RPMI7951 (cell line): Measurements from ENCODE around the gene CBY1. TPM values are rescaled to one million over a fixed set of nuclear protein-coding genes. Genes with fewer than 3 reads are reported as not detected.

Experiments
- DNase-seq: peaks from one replicate; pipeline ENCODE4 v3.0.0-alpha.2; 2012; ENCODE audit warnings: low read depth
- total RNA-seq: library from RNA; depleted of rRNA; stranded (reverse); fragments of >200 nt; shearing (Covaris generic); gene quantifications from 2 replicates; pipeline ENCODE4 v1.2.3, GENCODE V29; 2014

The CBY1 gene
- total RNA-seq, 1 experiment from 2014 or later = 19.7 TPM

DNA sequence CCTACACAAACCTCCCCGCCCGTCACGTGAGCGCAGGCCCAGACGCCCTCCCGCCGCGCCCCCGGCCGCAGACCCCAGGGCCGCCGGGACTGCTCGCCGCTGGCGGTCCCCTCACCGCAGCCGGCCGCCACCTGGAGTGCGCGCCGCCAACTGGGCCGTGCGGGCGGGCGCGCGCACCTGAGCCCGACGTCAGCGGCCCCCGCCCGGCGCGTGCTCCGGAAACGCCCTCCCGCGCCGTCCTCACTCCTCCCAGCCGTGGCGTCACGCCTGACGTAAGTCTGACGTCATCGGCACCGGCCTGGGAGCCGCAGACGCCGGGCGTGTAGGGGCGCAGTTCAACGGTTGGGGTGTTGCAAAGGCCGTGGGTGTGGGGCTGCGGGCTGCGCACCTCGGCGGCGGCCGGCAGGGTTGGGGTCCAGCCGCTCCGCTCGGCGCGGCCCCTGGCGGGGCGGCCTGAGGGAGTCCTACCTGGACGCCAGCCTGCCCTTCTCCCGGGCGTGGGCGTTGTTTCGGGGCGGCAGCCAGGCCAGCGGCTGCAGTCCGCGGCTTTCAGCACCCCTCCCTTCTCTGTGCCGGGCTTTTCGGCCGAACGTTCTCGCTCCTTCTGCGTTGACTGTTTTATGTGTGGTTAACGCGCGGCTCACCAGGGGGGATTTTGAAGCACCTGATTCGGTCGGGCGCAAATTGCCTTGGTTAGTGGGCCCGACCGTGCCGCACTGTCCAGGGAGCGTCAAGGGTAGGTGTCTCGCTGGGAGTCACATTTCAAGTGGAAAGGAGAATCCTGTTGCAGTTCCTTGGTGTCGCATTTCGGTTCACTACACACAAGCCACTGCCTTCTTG is 44.6 kb downstream of the CBY1 start, which contains the start of gene JOSD1:
JOSD1 (minus strand) TSS at position 155 of the 840 bp plus-strand sequence. CDS start 956 bp downstream, outside the sequence.
- DNase-seq = peak; percentile 90

DNA sequence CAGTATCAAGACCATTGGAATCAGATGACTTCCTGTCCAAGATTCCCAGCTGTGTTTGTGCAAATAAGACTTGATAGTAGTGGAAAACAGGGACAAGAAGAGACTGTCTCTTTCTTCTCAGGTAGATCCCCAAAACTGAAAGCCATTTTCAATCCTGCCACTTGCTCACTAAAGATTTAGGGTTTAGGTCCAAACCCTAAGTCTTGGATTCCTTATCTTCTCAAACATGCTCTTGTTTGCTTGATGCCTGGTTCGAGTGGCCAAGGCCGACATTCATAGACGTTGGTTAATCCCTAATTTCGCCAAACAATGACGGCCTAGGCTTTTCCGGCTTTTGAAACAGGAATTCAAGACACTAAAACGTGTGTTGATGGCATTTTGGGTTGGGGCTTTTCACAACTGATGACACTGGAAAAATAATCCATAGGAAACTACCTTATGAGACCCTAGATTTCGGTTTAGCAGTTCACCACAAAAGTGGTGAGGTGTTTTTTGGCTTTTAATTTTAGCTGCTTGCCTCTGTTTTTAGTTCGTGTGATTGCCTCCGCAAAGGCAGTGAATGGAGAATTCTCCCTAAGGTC is 48.3 kb downstream of the CBY1 start:
- no peak for DNase-seq

DNA sequence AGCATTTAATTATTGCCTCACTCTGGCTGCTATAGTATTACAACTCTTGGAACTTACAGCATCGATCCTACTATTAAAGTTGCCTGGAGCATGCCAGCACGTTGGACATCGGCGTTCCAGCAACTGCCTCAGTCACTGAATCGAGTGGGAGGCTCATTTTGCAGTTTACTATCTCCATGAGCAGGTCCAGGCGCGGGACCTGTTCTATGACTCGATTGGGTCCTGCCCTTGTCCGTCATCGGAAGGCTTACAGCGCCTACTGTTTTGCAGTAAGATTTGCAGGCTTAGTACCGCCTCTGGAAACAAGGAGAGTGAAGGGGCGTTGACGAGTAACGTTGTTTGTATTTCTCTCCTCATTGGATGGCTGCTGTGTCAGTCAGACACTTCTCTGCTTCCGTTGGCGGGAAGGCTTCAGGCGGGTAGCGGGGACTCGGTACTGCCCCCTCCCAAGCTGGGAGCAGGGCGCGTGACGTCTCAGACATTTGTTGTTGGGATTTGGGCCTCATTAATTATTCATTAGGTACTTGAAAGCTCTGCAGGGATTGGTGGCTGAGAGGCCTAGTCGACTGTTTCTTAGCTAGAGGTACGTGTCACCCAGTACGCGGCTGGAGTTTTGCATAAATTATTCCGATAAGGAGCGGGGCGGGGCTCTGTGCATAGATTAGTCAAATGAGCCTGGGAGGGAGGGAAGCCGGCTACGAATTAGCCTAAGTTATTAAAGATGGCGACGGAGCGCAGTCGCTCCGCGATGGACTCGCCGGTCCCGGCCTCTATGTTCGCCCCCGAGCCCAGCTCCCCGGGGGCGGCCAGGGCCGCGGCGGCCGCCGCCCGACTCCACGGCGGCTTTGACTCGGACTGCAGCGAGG is 49.0 kb downstream of the CBY1 start, which contains the start of gene GTPBP1:
GTPBP1 (plus strand) TSS at position 710 of the 866 bp plus-strand sequence; CDS start at position 722, 12 bp downstream.
- peak; percentile 100 for DNase-seq

DNA sequence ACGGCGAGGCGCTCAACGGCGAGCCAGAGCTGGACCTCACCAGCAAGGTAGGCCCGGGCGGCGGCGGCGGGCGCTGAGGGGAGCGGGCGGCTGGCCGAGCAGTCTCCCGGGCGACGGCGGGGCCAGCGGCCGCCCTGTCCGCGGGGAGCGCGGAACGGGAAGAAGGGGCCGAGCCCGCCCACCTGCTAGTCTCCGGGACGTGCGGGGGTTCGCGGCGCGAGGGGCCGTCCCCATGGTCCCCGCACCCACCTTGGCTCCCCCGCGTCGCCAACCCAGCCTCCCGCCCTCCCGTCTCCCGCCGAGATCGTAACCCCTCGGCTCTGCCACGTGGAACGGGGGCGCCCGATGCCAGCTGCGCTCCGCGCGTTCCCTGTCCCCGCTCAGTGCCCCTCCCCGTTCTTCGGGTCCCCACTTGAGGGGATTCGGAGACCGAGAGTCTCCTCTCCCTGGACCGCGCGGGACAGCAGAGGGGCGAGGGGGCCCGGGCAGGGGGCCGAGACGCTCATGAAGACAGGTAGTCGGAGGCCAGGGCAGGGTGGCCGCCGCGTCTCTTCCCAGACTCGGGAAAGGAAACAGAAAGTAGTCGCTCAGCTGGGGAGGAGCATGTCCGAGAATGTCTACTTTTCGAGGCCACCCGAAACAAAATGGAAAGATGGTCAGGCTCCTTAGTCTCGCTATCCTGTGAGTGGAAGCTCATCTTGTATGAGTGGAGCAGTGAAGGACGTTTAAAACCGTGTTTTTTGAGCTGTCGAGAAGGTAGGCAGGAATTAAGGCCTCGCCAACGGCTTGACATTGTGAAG is 49.9 kb downstream of the CBY1 start:
- peak; percentile 37 for DNase-seq

DNA sequence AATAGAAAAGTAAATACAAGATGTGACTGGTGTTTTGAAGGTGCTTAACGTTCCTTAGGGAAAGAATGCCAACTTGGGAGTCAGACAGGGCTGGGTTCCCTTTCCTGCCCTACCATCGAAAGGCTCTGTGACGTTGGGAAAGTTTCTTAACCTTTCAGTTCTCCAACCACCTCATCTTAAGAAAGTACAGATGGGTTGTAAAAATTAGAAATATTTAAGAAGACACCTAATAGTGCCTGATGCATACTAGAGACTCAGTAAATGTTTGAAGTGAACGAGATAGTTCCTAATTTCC is 50.4 kb downstream of the CBY1 start:
- no peak for DNase-seq

DNA sequence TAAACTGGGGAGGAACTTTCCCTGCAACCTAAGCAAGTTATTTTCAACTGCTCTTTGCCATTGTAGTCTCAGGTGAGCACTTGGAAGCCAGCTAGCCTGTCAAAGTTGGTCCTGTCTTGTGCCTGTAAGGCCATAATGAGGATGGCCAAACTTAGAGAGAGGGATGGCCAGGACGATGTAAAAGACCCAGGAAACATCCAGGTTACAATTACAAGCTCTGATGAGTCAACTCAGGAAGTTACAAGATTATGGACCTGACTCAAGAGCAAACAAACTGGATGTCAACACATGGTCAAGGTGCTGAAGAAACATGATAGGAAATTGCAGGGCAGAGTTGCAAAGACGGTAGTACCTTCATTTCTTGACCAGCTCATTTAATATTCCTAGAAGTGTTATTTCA is 50.9 kb downstream of the CBY1 start:
- peak; percentile 44 for DNase-seq

DNA sequence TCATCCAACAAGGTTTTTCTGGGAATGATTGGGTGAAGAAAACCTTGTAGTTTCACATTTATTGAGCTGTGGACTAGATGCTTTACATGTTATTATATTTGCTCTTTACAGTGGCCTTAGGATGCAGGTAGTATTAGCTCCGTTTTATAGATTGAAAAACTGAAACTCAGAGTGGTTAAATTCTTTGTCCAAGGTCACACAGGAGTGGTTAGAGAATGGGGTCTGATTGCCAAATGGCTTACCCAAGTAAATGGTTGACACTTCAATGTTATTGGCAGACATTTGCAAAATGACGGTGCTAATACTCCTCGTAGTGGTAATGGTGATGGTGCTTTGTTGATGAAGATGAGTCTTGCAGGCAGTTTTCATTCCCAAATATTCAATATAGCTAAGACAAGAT is 51.5 kb downstream of the CBY1 start:
- no peak for DNase-seq

DNA sequence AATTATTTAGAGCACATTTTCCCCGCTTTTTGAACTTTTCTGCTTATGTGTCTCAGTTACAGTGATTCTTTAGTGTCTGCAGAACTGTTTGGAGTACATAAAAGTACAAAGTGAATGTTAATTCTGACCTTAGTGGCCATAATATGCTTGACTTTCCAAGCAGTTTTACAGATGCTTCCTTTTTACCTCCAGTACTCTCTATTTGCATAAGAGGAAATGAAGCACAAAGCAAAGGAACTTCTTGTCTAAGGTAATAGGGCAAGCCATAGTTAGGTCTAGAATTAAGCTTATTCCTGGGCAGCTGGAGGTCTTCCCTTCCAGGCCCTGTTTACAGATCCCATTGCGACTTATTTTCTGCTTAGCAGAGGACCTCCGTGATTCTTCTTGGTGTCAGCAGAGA is 52.9 kb downstream of the CBY1 start:
- no peak for DNase-seq

DNA sequence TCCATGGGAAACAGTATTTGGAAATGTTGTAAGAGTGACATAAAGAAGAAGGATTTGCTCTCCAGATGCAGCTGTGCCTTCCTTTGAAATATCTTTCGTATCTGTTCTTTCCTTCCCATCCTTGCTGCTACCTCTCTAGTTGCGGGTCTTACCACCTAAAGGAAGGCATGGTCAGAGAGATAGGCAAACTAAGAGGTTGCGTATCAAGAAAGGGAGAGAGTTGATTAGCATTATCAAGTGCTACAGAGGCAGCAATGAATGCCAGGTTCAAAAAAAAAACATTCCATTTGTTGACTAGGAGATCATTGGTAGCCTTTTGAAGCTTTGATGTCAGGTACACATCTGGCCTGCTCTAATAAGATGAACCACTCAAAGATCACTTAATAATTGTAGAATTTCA is 53.9 kb downstream of the CBY1 start:
- no peak for DNase-seq

DNA sequence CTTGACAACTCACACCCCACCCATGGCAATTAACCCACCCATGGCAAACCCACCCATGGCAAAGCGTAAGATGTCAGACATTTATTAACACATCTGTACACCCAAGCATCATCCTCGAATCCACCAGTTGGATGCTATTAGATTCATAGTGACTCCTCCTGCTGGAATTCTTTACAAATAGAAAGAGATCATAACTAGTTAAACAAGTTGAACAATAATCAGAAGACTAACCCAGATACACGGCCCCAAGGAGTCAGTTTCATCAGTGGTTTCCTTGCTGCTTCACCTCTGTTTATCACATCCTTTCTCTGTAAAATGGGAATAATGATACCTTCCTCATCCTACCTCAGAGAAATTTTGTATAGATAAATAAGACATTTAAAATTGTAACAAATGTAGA is 54.4 kb downstream of the CBY1 start:
- DNase-seq = no peak

DNA sequence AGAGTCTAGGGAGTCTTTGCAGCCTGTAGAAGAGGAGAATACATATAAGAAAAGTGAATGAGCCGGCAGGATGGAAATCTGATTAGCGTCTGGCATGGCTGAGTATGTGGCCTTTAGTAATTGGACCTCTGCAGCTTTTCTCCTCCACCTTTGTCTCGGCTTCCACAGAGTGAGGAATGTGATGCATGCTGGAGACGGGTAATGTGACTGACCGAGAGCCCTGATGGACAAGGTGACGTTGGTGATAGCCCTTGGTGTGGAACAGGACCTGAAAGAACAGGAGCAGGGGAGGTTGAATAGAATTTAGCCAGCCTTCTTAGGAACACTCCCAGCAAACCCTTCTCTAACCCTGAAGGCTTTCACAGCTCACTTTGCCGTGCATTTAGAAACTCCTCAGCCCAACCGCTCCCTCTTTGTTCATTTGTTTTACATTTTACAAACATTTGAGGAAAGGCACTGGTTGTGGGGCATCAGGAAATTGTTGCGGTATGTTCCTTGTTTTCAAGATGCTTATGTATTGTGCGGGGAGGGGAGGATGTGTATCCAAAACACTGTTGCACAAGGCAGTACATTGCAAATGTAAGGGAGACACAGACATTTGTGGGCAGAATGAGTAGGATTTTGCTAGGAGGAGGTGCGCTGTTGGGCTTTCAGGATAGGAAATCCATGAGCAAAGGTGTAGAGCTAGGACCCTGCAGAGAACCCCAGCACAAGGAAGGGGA is 56.2 kb downstream of the CBY1 start:
- DNase-seq = no peak

DNA sequence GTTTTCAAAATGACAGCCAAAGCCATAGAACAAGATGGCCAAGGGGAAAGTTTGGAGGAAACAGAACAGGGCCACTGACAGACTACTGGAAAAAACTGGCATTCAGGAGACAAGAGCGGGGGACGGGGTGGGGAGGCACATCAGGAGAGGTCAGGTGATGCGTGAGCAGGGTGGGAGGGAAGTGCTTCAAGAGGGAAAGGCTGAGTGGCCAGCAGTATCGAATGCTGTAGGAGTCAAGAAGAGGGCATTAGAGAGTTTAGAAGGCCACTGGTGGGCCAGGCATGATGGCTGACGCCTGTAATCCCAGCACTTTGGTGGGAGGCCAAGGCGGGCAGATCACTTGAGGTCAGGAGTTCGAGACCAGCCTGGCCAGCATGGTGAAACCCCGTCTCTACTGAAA is 57.5 kb downstream of the CBY1 start:
- no peak for DNase-seq

DNA sequence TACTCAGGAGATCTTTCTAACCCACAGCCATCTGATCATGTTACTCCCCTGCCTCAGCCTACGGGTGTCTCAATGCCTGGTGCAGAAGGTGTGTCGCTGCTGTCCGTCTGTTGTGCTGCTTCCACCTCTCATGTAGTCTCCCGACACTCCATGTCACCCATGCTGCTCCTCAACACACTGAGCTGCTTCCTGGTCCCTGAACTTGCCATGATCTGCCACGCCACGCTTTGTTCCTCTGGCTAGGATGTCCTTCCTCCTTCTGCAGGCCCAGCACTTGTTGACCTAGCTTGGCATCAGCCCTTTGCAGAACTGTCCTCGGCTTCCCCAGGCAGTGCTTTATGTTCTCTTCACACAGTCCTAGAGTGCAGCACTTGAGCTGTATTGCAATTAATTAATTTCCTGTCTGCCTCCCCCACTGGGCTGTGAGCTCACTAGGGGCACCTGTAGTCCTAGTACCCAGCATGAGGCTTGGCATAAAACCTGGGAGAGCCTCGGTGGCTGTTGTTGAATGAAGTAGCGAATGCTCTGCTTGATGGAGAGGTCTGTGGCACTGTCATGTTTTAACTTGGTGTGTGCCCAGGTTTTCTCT is 58.8 kb downstream of the CBY1 start:
- no peak for DNase-seq

DNA sequence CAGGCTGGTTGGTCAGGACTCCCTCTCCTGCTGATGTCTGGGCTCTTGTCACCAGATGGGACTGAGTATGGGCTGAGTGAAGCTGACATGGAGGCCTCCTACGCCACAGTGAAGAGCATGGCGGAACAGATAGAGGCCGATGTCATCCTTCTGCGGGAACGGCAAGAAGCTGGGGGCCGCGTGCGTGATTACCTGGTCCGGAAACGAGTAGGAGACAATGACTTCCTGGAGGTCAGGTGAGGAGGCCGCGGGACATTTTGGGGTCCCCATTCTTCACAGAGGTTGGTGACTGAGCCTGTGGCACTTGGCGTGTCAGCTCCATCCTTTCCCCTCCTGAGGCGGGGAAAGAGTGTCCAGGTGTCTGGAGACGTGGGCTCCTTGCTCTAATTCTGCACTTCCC is 59.4 kb downstream of the CBY1 start:
- DNase-seq = no peak

DNA sequence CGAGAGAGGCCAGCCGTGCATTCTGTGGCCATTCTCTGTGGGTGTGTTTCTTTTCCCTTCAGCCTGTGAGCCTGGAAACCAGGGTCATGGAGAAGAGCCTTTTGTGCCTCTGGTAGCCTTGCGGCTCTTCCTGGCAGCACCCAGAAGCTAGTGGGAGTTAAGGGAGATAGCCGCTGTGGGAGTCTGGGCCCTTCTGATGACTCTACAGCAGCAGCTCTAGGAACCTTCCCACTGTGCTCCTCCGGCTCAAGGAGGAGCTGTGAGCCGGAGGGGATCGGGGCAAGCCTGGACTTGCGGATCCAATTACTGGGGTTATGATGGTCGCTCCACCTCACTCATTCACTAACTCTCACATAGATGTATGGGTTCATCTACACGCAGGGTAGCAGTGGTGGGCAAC is 59.8 kb downstream of the CBY1 start:
- DNase-seq = no peak

DNA sequence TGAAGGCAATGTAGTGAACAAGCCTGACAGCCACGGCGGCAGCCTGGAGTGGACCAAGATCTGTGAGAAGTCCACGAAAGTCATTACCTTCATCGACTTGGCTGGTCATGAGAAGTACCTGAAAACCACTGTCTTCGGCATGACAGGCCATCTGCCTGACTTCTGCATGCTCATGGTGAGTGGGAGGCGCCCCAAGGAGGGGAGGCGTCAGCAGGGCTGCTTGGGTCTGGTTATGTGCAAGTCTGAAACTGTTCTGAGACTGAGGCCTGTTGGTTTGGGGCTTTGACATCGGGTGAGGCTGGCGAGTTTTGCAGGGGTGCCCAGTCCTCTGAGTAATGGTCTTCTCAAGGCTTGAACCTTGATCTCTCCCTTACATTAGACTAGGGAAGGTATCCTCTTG is 60.4 kb downstream of the CBY1 start:
- DNase-seq = no peak

DNA sequence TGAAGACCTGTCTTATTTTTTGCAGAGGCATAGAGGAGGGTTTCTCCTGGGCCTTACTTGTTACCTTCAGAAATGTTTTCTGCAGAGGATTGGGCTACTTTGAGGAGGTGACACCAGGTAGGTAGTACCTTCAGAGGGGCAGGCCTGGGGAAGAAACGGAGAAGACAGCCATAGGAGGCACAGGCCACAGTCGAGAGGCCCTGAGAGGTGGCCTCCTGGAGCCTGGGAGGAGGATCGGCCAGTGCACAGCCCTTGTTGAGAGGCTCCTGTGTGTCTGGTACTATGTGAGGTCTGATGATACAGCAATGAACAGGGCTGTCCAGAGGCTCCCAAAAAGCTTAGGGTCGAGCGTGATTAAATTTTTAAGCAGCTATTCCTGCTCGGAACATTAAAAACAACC is 60.8 kb downstream of the CBY1 start:
- DNase-seq = no peak

DNA sequence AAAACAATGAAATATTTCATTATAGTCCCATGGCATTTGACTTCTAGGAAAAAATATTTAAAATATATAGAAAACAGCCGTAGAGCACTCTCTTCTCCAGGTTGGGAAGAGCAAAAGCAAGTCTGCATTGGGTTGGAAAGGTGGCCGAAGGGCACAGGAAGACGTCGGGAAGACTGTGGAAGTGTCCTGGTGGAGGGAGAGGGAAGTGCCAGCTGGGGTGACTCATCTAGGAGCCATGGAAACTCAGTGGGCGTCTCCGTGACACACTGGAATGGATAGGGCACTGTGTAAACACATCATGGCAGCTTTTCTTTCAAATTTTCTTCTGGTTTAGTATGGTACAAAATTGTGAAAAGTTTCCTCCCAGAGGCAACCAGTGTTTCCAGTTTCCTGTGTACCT is 62.0 kb downstream of the CBY1 start:
- DNase-seq = peak; percentile 85

DNA sequence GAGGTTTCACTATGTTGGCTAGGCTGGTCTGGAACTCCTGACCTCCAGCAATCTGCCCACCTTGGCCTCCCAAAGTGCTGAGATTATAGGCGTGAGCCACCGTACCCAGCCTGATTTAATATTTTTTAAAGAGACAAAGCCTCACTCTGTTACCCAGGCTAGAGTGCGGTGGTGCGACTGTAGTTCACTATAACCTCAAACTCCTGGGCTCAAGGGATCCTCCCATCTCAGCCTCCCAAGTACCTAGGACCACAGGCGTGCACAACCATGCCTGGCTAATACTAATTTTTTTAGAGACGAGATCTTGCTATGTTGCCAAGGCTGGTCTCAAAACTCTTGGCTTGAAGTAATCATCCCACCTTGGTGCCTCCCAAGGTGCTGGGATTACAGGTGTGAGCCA is 62.8 kb downstream of the CBY1 start:
- no peak for DNase-seq

DNA sequence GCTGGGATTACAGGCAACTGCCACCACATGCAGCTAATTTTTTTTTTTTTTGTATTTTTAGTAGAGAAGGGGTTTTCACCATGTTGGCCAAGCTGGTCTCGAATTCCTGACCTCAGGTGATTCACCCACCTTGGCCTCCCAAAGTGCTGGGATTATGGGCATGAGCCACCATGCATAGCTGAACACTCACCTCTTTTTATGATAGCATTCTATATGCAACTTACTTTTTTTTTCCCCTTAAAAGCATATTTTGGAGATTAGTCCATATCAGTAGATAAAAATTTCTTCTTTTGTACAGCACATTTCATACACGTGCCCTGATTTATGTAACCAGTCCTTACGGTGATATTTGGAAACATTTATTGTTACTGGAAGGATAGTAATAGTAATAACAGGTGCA is 63.9 kb downstream of the CBY1 start:
- no peak for DNase-seq

DNA sequence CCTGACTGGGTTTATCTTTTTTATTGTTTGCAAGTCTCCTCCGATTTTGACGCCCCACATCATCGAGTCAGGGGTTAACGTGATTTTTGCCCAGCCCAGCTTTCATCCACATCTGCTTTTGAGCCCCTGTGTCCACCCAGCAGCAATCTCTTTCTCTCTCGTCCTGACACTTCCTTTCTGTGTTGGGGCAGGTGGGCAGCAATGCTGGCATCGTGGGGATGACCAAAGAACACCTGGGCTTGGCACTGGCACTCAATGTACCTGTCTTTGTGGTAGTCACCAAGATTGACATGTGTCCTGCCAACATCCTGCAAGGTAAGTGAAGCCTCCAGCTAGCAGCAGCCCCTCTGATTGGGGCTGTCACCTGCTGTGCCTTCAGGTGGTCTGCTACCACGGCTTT is 65.1 kb downstream of the CBY1 start:
- DNase-seq = no peak
